ENCODE measurements around the gene RBPJ. TPM values are rescaled to one million over a fixed set of nuclear protein-coding genes. Genes with fewer than 3 reads are reported as not detected.
A peak's percentile ranks its signal among the peaks of the same experiment; 100 is the strongest.

RBPJ gene
- 10 to 100 TPM; 67.1 to 80.2 (median 76.5) TPM for total RNA-seq

- H3K9me3 ChIP-seq: peaks cover 0 to 3% (median 0%) of the 10 kb centered on the region in 4 donors
- H3K4me1 ChIP-seq: peaks cover 0 to 44% (median 10%) of the 10 kb centered on the region in 4 donors
- H3K27me3 ChIP-seq: no peaks in the 10 kb centered on the region
- DNase-seq (ENCODE audit: low spot score in 2 of 2): peak; percentile 76 to 94
- WGBS, 2 donors: 1% methylated on average over 86 to 102 of the region's 102 CpGs
- H3K27ac ChIP-seq: peak within 1 kb of the TSS; percentile 92 to 99 (median 96)
- H3K4me3 ChIP-seq: peak within 1 kb of the TSS; percentile 68 to 91 (median 80)
- no peaks in the 10 kb centered on the region for H3K36me3 ChIP-seq
- TF ChIP-seq, protein P1, sequence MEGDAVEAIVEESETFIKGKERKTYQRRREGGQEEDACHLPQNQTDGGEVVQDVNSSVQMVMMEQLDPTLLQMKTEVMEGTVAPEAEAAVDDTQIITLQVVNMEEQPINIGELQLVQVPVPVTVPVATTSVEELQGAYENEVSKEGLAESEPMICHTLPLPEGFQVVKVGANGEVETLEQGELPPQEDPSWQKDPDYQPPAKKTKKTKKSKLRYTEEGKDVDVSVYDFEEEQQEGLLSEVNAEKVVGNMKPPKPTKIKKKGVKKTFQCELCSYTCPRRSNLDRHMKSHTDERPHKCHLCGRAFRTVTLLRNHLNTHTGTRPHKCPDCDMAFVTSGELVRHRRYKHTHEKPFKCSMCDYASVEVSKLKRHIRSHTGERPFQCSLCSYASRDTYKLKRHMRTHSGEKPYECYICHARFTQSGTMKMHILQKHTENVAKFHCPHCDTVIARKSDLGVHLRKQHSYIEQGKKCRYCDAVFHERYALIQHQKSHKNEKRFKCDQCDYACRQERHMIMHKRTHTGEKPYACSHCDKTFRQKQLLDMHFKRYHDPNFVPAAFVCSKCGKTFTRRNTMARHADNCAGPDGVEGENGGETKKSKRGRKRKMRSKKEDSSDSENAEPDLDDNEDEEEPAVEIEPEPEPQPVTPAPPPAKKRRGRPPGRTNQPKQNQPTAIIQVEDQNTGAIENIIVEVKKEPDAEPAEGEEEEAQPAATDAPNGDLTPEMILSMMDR (IDR thresholded peaks at IDR 0.05): peak in 2 of 5 experiments; percentile 35 to 62
- TF ChIP-seq POLR2A (IDR thresholded peaks at IDR 0.05) (peak; percentile 56 to 62), EP300 (IDR thresholded peaks at IDR 0.05) (peak in 1 of 2 donors; percentile 92)
These were observed at the start of gene RBPJ for GRCh38 chr4:26320538-26321372. TSS of gene RBPJ (plus strand) at chr4:26321014. CDS start at chr4:26321029, 15 bp downstream.

DNA sequence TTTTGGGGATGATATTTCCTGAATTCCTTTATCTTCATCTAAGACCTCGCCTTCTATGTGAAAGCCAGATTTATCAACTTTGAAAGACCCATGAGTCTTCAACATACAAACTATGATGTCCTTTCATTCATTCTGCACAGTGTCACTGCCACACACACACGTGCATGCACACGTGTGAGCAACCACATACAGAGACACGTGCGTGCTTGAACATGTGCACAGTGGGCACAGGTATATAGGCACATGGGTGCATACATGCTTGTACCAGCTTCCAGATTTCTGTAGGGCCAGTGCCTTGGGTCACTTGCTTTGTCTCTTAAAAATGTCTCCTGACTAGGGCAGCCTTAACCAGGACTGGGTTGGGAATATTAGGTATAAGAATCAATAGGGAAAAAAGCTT, 49.1 kb upstream of the RBPJ start:
- H3K27me3 ChIP-seq: no peaks in the 10 kb centered on the region
- H3K4me3 ChIP-seq: no peak overlapping the region
- no peaks in the 10 kb centered on the region for H3K36me3 ChIP-seq
- WGBS, 2 donors: 91 to 93% methylated on average over 5 of the region's 5 CpGs
- TF ChIP-seq POLR2A (IDR thresholded peaks at IDR 0.05): no peak
- TF ChIP-seq EP300 (IDR thresholded peaks at IDR 0.05): no peak
- TF ChIP-seq, protein P1 (IDR thresholded peaks at IDR 0.05): no peak
- DNase-seq (ENCODE audit: low spot score in 2 of 2): no peak
- H3K27ac ChIP-seq: no peak overlapping the region
- H3K4me1 ChIP-seq: peaks cover 0 to 15% (median 0%) of the 10 kb centered on the region in 4 donors
- no peaks in the 10 kb centered on the region for H3K9me3 ChIP-seq

- 61 to 63% methylated on average over 10 of the region's 10 CpGs for WGBS, 2 donors
- H3K9me3 ChIP-seq: no peaks in the 10 kb centered on the region
- no peak for DNase-seq (ENCODE audit: low spot score in 2 of 2)
- H3K27ac ChIP-seq: no peak overlapping the region
- peaks cover 0 to 4% (median 0%) of the 10 kb centered on the region in 4 donors for H3K4me1 ChIP-seq
- H3K36me3 ChIP-seq: no peaks in the 10 kb centered on the region
- TF ChIP-seq POLR2A (IDR thresholded peaks at IDR 0.05) (no peak), EP300 (IDR thresholded peaks at IDR 0.05) (no peak)
- TF ChIP-seq, protein P1 (IDR thresholded peaks at IDR 0.05): no peak
- no peak overlapping the region for H3K4me3 ChIP-seq
- no peaks in the 10 kb centered on the region for H3K27me3 ChIP-seq
These were observed 47.9 kb upstream of the RBPJ start for GRCh38 chr4:26272654-26273615.

- TF ChIP-seq POLR2A (IDR thresholded peaks at IDR 0.05) (no peak), EP300 (IDR thresholded peaks at IDR 0.05) (peak in 1 of 2 donors; percentile 37)
- TF ChIP-seq, protein P1 (IDR thresholded peaks at IDR 0.05): no peak
- H3K27ac ChIP-seq: no peak overlapping the region
These were observed 47.2 kb upstream of the RBPJ start for GRCh38 chr4:26273616-26273980.

More at GRCh38 chr4:26273616-26273980, 47.2 kb upstream of the RBPJ start:
- 83 to 85% methylated on average over 8 of the region's 8 CpGs for WGBS, 2 donors
- DNase-seq (ENCODE audit: low spot score in 2 of 2): peak in 1 of 2 donors; percentile 9
- H3K27me3 ChIP-seq: no peaks in the 10 kb centered on the region
- no peak overlapping the region for H3K4me3 ChIP-seq
- no peaks in the 10 kb centered on the region for H3K9me3 ChIP-seq
- H3K4me1 ChIP-seq: no peaks in the 10 kb centered on the region
- no peaks in the 10 kb centered on the region for H3K36me3 ChIP-seq

All from tibial nerve (tissue), 4 donors.